Measurements from ENCODE around the gene NPIPB4.
"Not testable (repeated sequence)": the region's sequence is repeated elsewhere in the genome, so short reads cannot be mapped to it uniquely, and the experiment has no call there.

NPIPB4 gene

GRCh38 chr16:21857656-21858055 lies at the start of gene NPIPB4:
Gene NPIPB4, minus strand, starts transcription at chr16:21857756. Its CDS starts 378 bp downstream, at chr16:21857378.
- not testable (repeated sequence) for DNase-seq

GRCh38 chr16:21898998-21899397 lies 41.4 kb upstream of the NPIPB4 start:
- not testable (repeated sequence) for DNase-seq

- peak; percentile 56 for DNase-seq
Measured at GRCh38 chr16:21881988-21882387, 24.4 kb upstream of the NPIPB4 start.

GRCh38 chr16:21837186-21837585 lies 20.4 kb downstream of the NPIPB4 start:
- not testable (repeated sequence) for DNase-seq

- DNase-seq: not testable (repeated sequence)
Measured at GRCh38 chr16:21836334-21836733, 21.2 kb downstream of the NPIPB4 start.

- DNase-seq: not testable (repeated sequence)
Measured at GRCh38 chr16:21835747-21836146, 21.8 kb downstream of the NPIPB4 start.

- not testable (repeated sequence) for DNase-seq
Measured at GRCh38 chr16:21834211-21834610, 23.3 kb downstream of the NPIPB4 start.

GRCh38 chr16:21829929-21830328 lies 27.6 kb downstream of the NPIPB4 start:
- DNase-seq: not testable (repeated sequence)

- not testable (repeated sequence) for DNase-seq
Measured at GRCh38 chr16:21826067-21826706, 31.4 kb downstream of the NPIPB4 start.

- DNase-seq: not testable (repeated sequence)
Measured at GRCh38 chr16:21825526-21825925, 32.0 kb downstream of the NPIPB4 start.

GRCh38 chr16:21823258-21823657 lies 34.3 kb downstream of the NPIPB4 start:
- DNase-seq: not testable (repeated sequence)

- DNase-seq: not testable (repeated sequence)
Measured at GRCh38 chr16:21820908-21821465, 36.6 kb downstream of the NPIPB4 start.

GRCh38 chr16:21820028-21820907 lies 37.3 kb downstream of the NPIPB4 start:
- peak; percentile 90 for DNase-seq

- not testable (repeated sequence) for DNase-seq
Measured at GRCh38 chr16:21819617-21820016, 37.9 kb downstream of the NPIPB4 start.

GRCh38 chr16:21817012-21817411 lies 40.5 kb downstream of the NPIPB4 start:
- not testable (repeated sequence) for DNase-seq

GRCh38 chr16:21815694-21816093 lies 41.9 kb downstream of the NPIPB4 start:
- DNase-seq: not testable (repeated sequence)

- DNase-seq: not testable (repeated sequence)
Measured at GRCh38 chr16:21802375-21802663, 55.2 kb downstream of the NPIPB4 start.

GRCh38 chr16:21801538-21802374 lies 55.8 kb downstream of the NPIPB4 start:
- DNase-seq: not testable (repeated sequence)

- DNase-seq: not testable (repeated sequence)
Measured at GRCh38 chr16:21798601-21799000, 59.0 kb downstream of the NPIPB4 start.

- not testable (repeated sequence) for DNase-seq
Measured at GRCh38 chr16:21793310-21793709, 64.2 kb downstream of the NPIPB4 start.

- not testable (repeated sequence) for DNase-seq
Measured at GRCh38 chr16:21790506-21790905, 67.0 kb downstream of the NPIPB4 start.
